ENCODE measurements around the gene SCAI. TPM values are rescaled to one million over a fixed set of nuclear protein-coding genes. Genes with fewer than 3 reads are reported as not detected.

Gene SCAI
- total and polyA plus RNA-seq, 2 experiments from 2014 or later, result 13.3 to 35.0 TPM

DNA sequence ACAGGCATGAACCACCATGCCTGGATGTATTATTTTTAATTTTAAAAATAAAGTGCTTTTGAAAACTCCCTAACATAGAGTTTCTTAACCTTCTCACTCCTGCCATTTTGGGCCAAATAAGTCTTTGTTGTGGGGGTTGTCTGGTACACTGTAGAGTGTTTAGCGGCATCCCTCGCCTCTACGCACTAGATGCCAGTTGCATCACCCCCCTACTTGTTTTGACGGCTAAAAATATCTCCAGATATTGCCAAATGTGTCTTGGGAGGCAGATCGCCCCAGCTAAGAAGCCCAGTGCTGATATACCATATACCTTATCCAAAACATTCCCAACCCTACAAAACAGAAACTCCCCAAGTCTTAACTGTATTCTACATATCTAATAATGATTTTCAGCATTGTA is 54.6 kb downstream of the SCAI start (continued):
- TF ChIP-seq, protein P1, sequence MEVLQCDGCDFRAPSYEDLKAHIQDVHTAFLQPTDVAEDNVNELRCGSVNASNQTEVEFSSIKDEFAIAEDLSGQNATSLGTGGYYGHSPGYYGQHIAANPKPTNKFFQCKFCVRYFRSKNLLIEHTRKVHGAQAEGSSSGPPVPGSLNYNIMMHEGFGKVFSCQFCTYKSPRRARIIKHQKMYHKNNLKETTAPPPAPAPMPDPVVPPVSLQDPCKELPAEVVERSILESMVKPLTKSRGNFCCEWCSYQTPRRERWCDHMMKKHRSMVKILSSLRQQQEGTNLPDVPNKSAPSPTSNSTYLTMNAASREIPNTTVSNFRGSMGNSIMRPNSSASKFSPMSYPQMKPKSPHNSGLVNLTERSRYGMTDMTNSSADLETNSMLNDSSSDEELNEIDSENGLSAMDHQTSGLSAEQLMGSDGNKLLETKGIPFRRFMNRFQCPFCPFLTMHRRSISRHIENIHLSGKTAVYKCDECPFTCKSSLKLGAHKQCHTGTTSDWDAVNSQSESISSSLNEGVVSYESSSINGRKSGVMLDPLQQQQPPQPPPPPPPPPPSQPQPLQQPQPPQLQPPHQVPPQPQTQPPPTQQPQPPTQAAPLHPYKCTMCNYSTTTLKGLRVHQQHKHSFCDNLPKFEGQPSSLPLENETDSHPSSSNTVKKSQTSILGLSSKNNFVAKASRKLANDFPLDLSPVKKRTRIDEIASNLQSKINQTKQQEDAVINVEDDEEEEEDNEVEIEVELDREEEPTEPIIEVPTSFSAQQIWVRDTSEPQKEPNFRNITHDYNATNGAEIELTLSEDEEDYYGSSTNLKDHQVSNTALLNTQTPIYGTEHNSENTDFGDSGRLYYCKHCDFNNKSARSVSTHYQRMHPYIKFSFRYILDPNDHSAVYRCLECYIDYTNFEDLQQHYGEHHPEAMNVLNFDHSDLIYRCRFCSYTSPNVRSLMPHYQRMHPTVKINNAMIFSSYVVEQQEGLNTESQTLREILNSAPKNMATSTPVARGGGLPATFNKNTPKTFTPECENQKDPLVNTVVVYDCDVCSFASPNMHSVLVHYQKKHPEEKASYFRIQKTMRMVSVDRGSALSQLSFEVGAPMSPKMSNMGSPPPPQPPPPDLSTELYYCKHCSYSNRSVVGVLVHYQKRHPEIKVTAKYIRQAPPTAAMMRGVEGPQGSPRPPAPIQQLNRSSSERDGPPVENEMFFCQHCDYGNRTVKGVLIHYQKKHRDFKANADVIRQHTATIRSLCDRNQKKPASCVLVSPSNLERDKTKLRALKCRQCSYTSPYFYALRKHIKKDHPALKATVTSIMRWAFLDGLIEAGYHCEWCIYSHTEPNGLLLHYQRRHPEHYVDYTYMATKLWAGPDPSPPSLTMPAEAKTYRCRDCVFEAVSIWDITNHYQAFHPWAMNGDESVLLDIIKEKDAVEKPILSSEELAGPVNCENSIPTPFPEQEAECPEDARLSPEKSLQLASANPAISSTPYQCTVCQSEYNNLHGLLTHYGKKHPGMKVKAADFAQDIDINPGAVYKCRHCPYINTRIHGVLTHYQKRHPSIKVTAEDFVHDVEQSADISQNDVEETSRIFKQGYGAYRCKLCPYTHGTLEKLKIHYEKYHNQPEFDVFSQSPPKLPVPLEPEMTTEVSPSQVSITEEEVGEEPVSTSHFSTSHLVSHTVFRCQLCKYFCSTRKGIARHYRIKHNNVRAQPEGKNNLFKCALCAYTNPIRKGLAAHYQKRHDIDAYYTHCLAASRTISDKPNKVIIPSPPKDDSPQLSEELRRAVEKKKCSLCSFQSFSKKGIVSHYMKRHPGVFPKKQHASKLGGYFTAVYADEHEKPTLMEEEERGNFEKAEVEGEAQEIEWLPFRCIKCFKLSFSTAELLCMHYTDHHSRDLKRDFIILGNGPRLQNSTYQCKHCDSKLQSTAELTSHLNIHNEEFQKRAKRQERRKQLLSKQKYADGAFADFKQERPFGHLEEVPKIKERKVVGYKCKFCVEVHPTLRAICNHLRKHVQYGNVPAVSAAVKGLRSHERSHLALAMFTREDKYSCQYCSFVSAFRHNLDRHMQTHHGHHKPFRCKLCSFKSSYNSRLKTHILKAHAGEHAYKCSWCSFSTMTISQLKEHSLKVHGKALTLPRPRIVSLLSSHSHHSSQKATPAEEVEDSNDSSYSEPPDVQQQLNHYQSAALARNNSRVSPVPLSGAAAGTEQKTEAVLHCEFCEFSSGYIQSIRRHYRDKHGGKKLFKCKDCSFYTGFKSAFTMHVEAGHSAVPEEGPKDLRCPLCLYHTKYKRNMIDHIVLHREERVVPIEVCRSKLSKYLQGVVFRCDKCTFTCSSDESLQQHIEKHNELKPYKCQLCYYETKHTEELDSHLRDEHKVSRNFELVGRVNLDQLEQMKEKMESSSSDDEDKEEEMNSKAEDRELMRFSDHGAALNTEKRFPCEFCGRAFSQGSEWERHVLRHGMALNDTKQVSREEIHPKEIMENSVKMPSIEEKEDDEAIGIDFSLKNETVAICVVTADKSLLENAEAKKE (CRISPR knock-in tag; IDR thresholded peaks at IDR 0.05), result no peak
- TF ChIP-seq JUNB (IDR thresholded peaks at IDR 0.05; ENCODE audit: unreplicated experiment), result no peak
- TF ChIP-seq EZH2phosphoT487 (IDR thresholded peaks at IDR 0.05; ENCODE audit: unreplicated experiment), result no peak

DNA sequence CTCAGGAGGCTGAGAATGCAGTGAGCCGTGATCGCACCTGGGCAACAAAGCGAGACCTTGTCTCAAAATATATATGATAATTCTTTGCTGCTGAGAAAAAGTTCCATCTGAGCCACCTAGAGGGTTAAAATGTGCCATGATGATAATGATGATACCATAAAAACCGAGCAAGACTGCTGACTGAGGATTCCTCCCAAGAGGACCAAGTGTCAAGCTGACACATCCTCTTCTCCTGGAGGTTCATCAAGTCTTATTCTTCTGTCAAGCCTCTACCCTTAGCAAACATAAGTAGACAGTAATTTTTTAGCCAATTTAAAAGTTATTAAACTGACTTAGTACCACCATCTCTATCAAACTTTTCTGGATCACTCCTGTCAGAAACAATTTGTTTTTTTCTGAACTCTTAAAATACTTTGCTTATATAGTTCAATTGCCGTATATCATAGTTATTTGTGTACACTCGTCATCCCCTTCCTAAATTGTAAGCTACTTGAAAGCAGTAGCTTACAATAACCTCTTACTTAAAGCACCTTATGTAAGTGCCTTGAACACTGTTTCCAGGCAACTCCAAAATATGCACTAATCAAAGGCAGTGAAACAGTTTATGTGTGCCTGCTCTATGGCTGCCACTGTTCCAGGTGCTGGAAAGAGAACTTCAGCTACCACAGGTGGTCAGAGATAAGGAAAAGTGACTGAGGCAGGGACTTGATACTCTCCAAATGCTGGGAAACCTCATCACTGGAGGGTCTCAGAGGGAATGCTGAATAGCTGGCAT is 57.4 kb downstream of the SCAI start:
- no peak overlapping the region for H2AFZ ChIP-seq
- no peaks in the 10 kb centered on the region for H3K9me2 ChIP-seq (ENCODE audit: insufficient read depth)
- no peak overlapping the region for H3K27ac ChIP-seq (ENCODE audit: low read depth)
- peaks cover 5% of the 10 kb centered on the region for H4K20me1 ChIP-seq (replicated peaks; ENCODE audit: insufficient read depth)
- no peaks in the 10 kb centered on the region for H3F3A ChIP-seq (replicated peaks; ENCODE audit: low read depth)
- peaks cover 33% of the 10 kb centered on the region for H3K9me3 Mint-ChIP-seq
- no peaks in the 10 kb centered on the region for H3K27me3 ChIP-seq (ENCODE audit: insufficient read depth)
- peaks cover 4% of the 10 kb centered on the region for H3K4me1 Mint-ChIP-seq
- no peak overlapping the region for H3K4me3 ChIP-seq
- peaks cover 4% of the 10 kb centered on the region for H3K27me3 Mint-ChIP-seq (ENCODE audit: insufficient read depth, low read depth, poor library complexity)
- H3K27ac Mint-ChIP-seq, result no peak overlapping the region
- H3K79me2 ChIP-seq (replicated peaks; ENCODE audit: insufficient read depth), result peaks cover 26% of the 10 kb centered on the region
- ATAC-seq (no peak), DNase-seq (ENCODE audit: low spot score) (no peak)
- H3K4me3 Mint-ChIP-seq, result no peak overlapping the region
- peaks cover 18% of the 10 kb centered on the region; the same call in 1 of the 2 replicates for H3K36me3 ChIP-seq (ENCODE audit: insufficient read depth)
- H3K36me3 Mint-ChIP-seq (ENCODE audit: low read depth), result peaks cover 45% of the 10 kb centered on the region
- H3K4me2 ChIP-seq, result no peak overlapping the region
- H3K4me1 ChIP-seq (ENCODE audit: insufficient read depth), result 0 out of 2 replicates have a peak, but pooled peaks cover 7% of the 10 kb centered on the region
- TF ChIP-seq STAT1 (IDR thresholded peaks at IDR 0.05; ENCODE audit: unreplicated experiment) (no peak), POLR2AphosphoS5 (IDR thresholded peaks at IDR 0.05; ENCODE audit: low read depth) (no peak), ZNF331 (CRISPR knock-in tag; IDR thresholded peaks at IDR 0.05; ENCODE audit: low read depth) (no peak), JUNB (IDR thresholded peaks at IDR 0.05; ENCODE audit: unreplicated experiment) (no peak), ZNF114 (CRISPR knock-in tag; IDR thresholded peaks at IDR 0.05) (no peak), CREB1 (CRISPR knock-in tag; IDR thresholded peaks at IDR 0.05; ENCODE audit: low read depth) (no peak), EZH2phosphoT487 (IDR thresholded peaks at IDR 0.05; ENCODE audit: unreplicated experiment) (no peak), NANOG (IDR thresholded peaks at IDR 0.05; ENCODE audit: borderline replicate concordance) (no peak)
- TF ChIP-seq, protein P2, sequence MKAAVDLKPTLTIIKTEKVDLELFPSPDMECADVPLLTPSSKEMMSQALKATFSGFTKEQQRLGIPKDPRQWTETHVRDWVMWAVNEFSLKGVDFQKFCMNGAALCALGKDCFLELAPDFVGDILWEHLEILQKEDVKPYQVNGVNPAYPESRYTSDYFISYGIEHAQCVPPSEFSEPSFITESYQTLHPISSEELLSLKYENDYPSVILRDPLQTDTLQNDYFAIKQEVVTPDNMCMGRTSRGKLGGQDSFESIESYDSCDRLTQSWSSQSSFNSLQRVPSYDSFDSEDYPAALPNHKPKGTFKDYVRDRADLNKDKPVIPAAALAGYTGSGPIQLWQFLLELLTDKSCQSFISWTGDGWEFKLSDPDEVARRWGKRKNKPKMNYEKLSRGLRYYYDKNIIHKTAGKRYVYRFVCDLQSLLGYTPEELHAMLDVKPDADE (IDR thresholded peaks at IDR 0.05), result no peak
- TF ChIP-seq, protein P3, sequence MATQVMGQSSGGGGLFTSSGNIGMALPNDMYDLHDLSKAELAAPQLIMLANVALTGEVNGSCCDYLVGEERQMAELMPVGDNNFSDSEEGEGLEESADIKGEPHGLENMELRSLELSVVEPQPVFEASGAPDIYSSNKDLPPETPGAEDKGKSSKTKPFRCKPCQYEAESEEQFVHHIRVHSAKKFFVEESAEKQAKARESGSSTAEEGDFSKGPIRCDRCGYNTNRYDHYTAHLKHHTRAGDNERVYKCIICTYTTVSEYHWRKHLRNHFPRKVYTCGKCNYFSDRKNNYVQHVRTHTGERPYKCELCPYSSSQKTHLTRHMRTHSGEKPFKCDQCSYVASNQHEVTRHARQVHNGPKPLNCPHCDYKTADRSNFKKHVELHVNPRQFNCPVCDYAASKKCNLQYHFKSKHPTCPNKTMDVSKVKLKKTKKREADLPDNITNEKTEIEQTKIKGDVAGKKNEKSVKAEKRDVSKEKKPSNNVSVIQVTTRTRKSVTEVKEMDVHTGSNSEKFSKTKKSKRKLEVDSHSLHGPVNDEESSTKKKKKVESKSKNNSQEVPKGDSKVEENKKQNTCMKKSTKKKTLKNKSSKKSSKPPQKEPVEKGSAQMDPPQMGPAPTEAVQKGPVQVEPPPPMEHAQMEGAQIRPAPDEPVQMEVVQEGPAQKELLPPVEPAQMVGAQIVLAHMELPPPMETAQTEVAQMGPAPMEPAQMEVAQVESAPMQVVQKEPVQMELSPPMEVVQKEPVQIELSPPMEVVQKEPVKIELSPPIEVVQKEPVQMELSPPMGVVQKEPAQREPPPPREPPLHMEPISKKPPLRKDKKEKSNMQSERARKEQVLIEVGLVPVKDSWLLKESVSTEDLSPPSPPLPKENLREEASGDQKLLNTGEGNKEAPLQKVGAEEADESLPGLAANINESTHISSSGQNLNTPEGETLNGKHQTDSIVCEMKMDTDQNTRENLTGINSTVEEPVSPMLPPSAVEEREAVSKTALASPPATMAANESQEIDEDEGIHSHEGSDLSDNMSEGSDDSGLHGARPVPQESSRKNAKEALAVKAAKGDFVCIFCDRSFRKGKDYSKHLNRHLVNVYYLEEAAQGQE (IDR thresholded peaks at IDR 0.05; ENCODE audit: unreplicated experiment), result no peak
- TF ChIP-seq, protein P4, sequence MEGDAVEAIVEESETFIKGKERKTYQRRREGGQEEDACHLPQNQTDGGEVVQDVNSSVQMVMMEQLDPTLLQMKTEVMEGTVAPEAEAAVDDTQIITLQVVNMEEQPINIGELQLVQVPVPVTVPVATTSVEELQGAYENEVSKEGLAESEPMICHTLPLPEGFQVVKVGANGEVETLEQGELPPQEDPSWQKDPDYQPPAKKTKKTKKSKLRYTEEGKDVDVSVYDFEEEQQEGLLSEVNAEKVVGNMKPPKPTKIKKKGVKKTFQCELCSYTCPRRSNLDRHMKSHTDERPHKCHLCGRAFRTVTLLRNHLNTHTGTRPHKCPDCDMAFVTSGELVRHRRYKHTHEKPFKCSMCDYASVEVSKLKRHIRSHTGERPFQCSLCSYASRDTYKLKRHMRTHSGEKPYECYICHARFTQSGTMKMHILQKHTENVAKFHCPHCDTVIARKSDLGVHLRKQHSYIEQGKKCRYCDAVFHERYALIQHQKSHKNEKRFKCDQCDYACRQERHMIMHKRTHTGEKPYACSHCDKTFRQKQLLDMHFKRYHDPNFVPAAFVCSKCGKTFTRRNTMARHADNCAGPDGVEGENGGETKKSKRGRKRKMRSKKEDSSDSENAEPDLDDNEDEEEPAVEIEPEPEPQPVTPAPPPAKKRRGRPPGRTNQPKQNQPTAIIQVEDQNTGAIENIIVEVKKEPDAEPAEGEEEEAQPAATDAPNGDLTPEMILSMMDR (conservative IDR thresholded peaks at IDR 0.05; ENCODE audit: low read depth in 2 of 2), result no peak
